Pancreas (tissue), 10 donors: Measurements from ENCODE around the gene NPDC1. TPM values are rescaled to one million over a fixed set of nuclear protein-coding genes. Genes with fewer than 3 reads are reported as not detected.

Experiments used
- ATAC-seq, 4 donors: fragments of 200-7000 bp; cut with Tn5 transposase; one replicate each; pipeline versions ENCODE4 v1.8.0 to v1.9.1; 2020; ENCODE audit warnings: mild to moderate bottlenecking in 4 of 4, moderate library complexity in 4 of 4
- DNase-seq, 6 donors: peaks; one replicate each; pipeline ENCODE4 v3.0.0-alpha.2; 2020
- FAIRE-seq: peaks from 2 replicates; lab custom pipeline; 2012; peaks lifted over from hg19 to GRCh38; lab: Jason Lieb, UNC
- H3K27ac ChIP-seq, 4 donors: fragments of 200-600 bp; sonication (generic); 1 replicate in 3 of 4; 2 replicates in 1 of 4; pipeline versions ENCODE4 v1.5.0 to v1.8.0; 2020
- H3K27me3 ChIP-seq, 4 donors: fragments of 200-600 bp; one replicate each; pipeline ENCODE4 v1.8.0; 2021
- H3K36me3 ChIP-seq, 3 donors: fragments of 200-600 bp; sonication (generic) in 1 of 3; one replicate each; pipeline versions ENCODE4 v1.5.0 to v1.8.0; 2020 to 2021
- H3K4me1 ChIP-seq, 3 donors: fragments of 200-600 bp; one replicate each; pipeline ENCODE4 v1.8.0; 2021
- H3K4me3 ChIP-seq, 4 donors: fragments of 200-600 bp; sonication (generic) in 2 of 4; one replicate each; pipeline versions ENCODE4 v1.5.0 to v1.8.0; 2020 to 2021
- H3K9me3 ChIP-seq, 4 donors: fragments of 200-600 bp; one replicate each; pipeline ENCODE4 v1.8.0; 2021
- CTCF ChIP-seq, 4 donors: fragments of 200-600 bp; sonication (generic) in 3 of 4; IDR thresholded peaks; one replicate each; pipeline versions ENCODE4 v1.5.0 to v1.8.0; 2021; ENCODE audit warnings: antibody characterized with exemption in 4 of 4
- WGBS, 2 donors: extraction: QIAGEN DNeasy Blood & Tissue Kit; methylation state at CpG; one replicate each; pipeline ENCODE4 v1.1.7; 2013; 5-methylcytosine and 5-hydroxymethylcytosine counted together
- intact Hi-C, 3 donors: fragments of 100-400 bp; cut with DNase I; formaldehyde crosslinking; loops; one replicate each; pipeline versions ENCODE4 v1.11.1 to v1.14.2; 2022
- polyA plus RNA-seq, 2 donors: library from polyadenylated mRNA; stranded (reverse); fragments of 200-250 nt; gene quantifications; one replicate each; pipeline ENCODE4 v1.2.3, GENCODE V29; 2013
- total RNA-seq, 6 donors: library from RNA; stranded (reverse); fragmentation: NEBNext Ultra II Directional in 4 of 6; extraction: Animal tissue kit (Norgen Biotek cat#: 25700) in 4 of 6; gene quantifications; one replicate each; pipeline versions ENCODE4 v1.2.1 to v1.2.4, GENCODE V29; 2021 to 2023
- donor health status: healthy with polysubstance abuse.
- donor health status: DM: no; HTN: no; CAD: no; lungs with moderate emphysema.
- donor health status: DM: no; HTN: no; CAD: no.
- donor health status: control.
- donor health status: control.
- donor health status: Bipolar disorder and iron deficiency.
- donor health status: DM: yes; HTN: yes; CAD: no.
- donor health status: DM: no; HTN: no; CAD: no.
- donor health status: DM: no; HTN: no; CAD: no.
- donor health status: DM: yes; HTN: yes; CAD: no.

NPDC1 gene
- total and polyA plus RNA-seq, 8 donors: 31.5 to 328 (median 47.5) TPM

- TF ChIP-seq CTCF (IDR thresholded peaks at IDR 0.05): no peak
- intact Hi-C loops: no loop called here
- DNase-seq (no peak), ATAC-seq (no peak), FAIRE-seq (no peak)
- Histone ChIP-seq H3K4me1 (peaks cover 0 to 12% (median 5%) of the 10 kb centered on the region in 3 donors), H3K36me3 (no peaks in the 10 kb centered on the region), H3K27me3 (no peaks in the 10 kb centered on the region), H3K4me3 (no peak overlapping the region), H3K9me3 (no peaks in the 10 kb centered on the region), H3K27ac (no peak overlapping the region)
- 90 to 91% methylated on average over 7 to 8 of the region's 8 CpGs for WGBS, 2 donors
Observed at GRCh38 chr9:137082925-137083290, 36.9 kb upstream of the NPDC1 start.

- DNase-seq: peak in 2 of 6 donors; percentile 49 to 78
- H3K36me3 ChIP-seq: no peaks in the 10 kb centered on the region
- TF ChIP-seq CTCF (IDR thresholded peaks at IDR 0.05): no peak
- no peaks in the 10 kb centered on the region for H3K27me3 ChIP-seq
- intact Hi-C loops: no loop called here
- no peak overlapping the region for H3K4me3 ChIP-seq
- no peak for FAIRE-seq
- peaks cover 0 to 12% (median 5%) of the 10 kb centered on the region in 3 donors for H3K4me1 ChIP-seq
- no peaks in the 10 kb centered on the region for H3K9me3 ChIP-seq
- H3K27ac ChIP-seq: no peak overlapping the region
- 94 to 95% methylated on average over 12 to 16 of the region's 16 CpGs for WGBS, 2 donors
- no peak for ATAC-seq
Observed at GRCh38 chr9:137082222-137082924, 36.4 kb upstream of the NPDC1 start.

DNA sequence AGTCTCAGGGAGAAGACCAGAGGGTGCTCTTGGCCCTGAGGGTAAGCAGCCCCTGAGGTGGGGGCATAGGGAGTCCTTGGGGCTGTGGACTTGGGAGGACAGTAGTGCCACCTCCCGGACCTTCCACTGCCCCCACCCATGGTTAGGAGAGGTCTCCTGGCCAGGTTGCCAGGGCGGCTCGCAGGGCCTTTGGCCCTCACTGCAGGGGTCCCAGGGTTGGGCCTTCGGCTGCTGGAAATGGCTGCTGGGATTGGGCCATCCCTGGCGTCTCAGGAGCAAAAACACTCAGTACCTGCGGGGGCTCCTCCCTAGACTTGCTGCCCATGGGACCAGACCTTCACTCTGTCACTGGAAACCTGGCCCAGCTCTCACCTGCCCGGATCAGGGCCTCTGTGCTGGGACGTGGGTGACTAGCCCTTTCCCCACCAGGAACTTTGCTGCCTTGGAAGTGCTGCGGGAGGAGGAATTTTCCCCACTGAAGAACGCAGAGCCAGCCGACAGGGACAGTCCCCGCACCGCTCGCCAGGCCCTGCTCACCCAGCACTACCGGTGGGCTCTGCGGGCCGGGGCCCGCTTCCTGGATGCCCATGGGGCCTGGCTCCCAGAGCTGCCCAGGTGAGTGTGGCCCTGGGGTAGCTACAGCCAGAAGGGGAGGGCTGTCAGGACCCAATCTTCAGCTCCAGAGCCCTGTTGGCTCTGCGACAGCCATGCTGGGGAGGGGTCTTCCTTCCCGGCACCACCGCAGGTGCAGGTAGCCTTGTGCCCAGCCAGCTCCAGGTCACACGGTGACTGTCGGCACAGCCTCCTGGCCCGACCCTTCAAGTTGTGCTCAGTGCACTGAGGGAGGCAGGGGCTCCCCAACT, 34.5 kb upstream of the NPDC1 start:
- FAIRE-seq (no peak), DNase-seq (peak in 2 of 6 donors; percentile 37 to 76), ATAC-seq (no peak)
- Histone ChIP-seq H3K4me3 (no peak overlapping the region), H3K4me1 (peaks cover 0 to 9% (median under 1%) of the 10 kb centered on the region in 3 donors), H3K27ac (no peak overlapping the region), H3K9me3 (no peaks in the 10 kb centered on the region), H3K36me3 (no peaks in the 10 kb centered on the region), H3K27me3 (no peaks in the 10 kb centered on the region)
- 93 to 96% methylated on average over 21 to 24 of the region's 24 CpGs for WGBS, 2 donors
- no peak for TF ChIP-seq CTCF (IDR thresholded peaks at IDR 0.05)
- intact Hi-C loops: no loop called here

DNA sequence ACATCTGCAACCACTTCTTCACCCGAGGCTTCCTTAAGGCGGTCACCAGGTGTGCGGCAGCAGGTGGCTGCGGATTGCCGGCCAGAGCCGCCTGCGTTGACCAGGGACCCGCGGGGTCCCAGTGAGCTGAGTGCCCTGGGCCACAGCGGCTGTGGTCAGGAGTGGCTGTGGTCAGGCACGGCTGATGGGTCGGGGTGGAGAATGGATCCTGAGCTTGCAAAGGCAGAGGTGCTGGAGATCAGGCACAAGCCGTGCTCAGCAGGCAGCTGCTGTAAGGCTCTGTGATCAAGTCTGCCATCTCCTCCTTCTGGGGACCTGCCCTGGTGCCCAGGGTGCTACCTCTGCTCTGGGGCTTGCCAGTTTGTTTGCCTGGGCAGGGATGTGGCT, 33.4 kb upstream of the NPDC1 start:
- WGBS, 2 donors: 90% methylated on average over 13 of the region's 13 CpGs
- DNase-seq: peak in 1 of 6 donors; percentile 26
- FAIRE-seq: no peak
- intact Hi-C loops: no loop called here
- ATAC-seq: no peak
- Histone ChIP-seq H3K4me1 (peaks cover 0 to 8% (median 0%) of the 10 kb centered on the region in 3 donors), H3K27ac (no peak overlapping the region), H3K9me3 (no peaks in the 10 kb centered on the region), H3K36me3 (no peaks in the 10 kb centered on the region), H3K27me3 (no peaks in the 10 kb centered on the region), H3K4me3 (no peak overlapping the region)
- TF ChIP-seq CTCF (IDR thresholded peaks at IDR 0.05): no peak
